ENCODE results near the gene KCNIP1.

DNA sequence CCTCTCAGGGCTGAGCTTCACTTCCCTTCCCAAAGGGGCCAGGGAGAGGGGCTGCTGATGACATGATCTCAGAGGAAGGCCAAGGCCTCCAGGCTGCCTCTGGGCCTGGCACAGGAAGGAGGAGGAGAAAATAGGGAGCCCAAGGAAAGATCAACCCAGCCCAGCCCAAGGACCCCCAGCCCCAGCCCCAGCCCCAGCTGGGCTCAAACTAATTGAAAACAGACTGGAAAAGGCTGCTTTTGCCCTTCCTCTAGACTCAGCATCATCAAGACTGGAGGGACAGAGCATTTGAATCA is 18.3 kb upstream of the KCNIP1 start:
- TF ChIP-seq, protein P1, sequence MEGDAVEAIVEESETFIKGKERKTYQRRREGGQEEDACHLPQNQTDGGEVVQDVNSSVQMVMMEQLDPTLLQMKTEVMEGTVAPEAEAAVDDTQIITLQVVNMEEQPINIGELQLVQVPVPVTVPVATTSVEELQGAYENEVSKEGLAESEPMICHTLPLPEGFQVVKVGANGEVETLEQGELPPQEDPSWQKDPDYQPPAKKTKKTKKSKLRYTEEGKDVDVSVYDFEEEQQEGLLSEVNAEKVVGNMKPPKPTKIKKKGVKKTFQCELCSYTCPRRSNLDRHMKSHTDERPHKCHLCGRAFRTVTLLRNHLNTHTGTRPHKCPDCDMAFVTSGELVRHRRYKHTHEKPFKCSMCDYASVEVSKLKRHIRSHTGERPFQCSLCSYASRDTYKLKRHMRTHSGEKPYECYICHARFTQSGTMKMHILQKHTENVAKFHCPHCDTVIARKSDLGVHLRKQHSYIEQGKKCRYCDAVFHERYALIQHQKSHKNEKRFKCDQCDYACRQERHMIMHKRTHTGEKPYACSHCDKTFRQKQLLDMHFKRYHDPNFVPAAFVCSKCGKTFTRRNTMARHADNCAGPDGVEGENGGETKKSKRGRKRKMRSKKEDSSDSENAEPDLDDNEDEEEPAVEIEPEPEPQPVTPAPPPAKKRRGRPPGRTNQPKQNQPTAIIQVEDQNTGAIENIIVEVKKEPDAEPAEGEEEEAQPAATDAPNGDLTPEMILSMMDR (conservative IDR thresholded peaks at IDR 0.05; ENCODE audit: low read length), result no peak
- no peak for TF ChIP-seq EZH2phosphoT487 (IDR thresholded peaks at IDR 0.05; ENCODE audit: borderline replicate concordance)

All from Loucy (cell line).